Endometrial microvascular endothelial cells (primary cell): Measurements from ENCODE around the gene IQGAP2. TPM values are rescaled to one million over a fixed set of nuclear protein-coding genes. Genes with fewer than 3 reads are reported as not detected.
"Not testable (repeated sequence)": the region's sequence is repeated elsewhere in the genome, so short reads cannot be mapped to it uniquely, and the experiment has no call there.

Experiments used
- in situ Hi-C: cut with HindIII; loops from 2 replicates; pipeline ENCODE4 v1.10.0; 2017; ENCODE audit warnings: low sequenced_read_pairs, low pct_unique_long_range_greater_than_20kb; ENCODE audit errors: inconsistent ontology term
- total RNA-seq: library from RNA; depleted of rRNA; stranded (reverse); fragments of >200 nt; gene quantifications from one replicate; pipeline ENCODE4 v1.2.3, GENCODE V29; 2015; ENCODE audit errors: inconsistent ontology term

The IQGAP2 gene
- total RNA-seq, 1 donor from 2014 or later: 0.09 TPM

GRCh38 chr5:76729373-76730290 is 326.5 kb downstream of the IQGAP2 start:
- in situ Hi-C loops: no loop called here

- in situ Hi-C loops: no loop called here
Measured at GRCh38 chr5:76732405-76733048, 329.4 kb downstream of the IQGAP2 start.

- in situ Hi-C loops: no loop called here
Measured at GRCh38 chr5:76733049-76733417, 329.9 kb downstream of the IQGAP2 start.

- in situ Hi-C loops: no loop called here
Measured at GRCh38 chr5:76735762-76736545, 332.9 kb downstream of the IQGAP2 start.

GRCh38 chr5:76736679-76737556 is 333.8 kb downstream of the IQGAP2 start:
- in situ Hi-C loops: no loop called here

- in situ Hi-C loops: no loop called here
Measured at GRCh38 chr5:76737846-76738245, 334.8 kb downstream of the IQGAP2 start.

GRCh38 chr5:76741506-76741905 is 338.4 kb downstream of the IQGAP2 start:
- in situ Hi-C loops: not testable (repeated sequence)

GRCh38 chr5:76742583-76742982 is 339.5 kb downstream of the IQGAP2 start:
- in situ Hi-C loops: no loop called here

GRCh38 chr5:76744632-76745031 is 341.5 kb downstream of the IQGAP2 start:
- in situ Hi-C loops: no loop called here

- in situ Hi-C loops: no loop called here
Measured at GRCh38 chr5:76745670-76746069, 342.6 kb downstream of the IQGAP2 start.

GRCh38 chr5:76746677-76747076 is 343.6 kb downstream of the IQGAP2 start:
- in situ Hi-C loops: no loop called here

- in situ Hi-C loops: no loop called here
Measured at GRCh38 chr5:76747706-76748105, 344.6 kb downstream of the IQGAP2 start.

- in situ Hi-C loops: no loop called here
Measured at GRCh38 chr5:76751291-76751690, 348.2 kb downstream of the IQGAP2 start.

- in situ Hi-C loops: no loop called here
Measured at GRCh38 chr5:76754668-76755078, 351.6 kb downstream of the IQGAP2 start.

GRCh38 chr5:76755779-76756637 is 352.9 kb downstream of the IQGAP2 start:
- in situ Hi-C loops: no loop called here

GRCh38 chr5:76757049-76757448 is 354.0 kb downstream of the IQGAP2 start:
- in situ Hi-C loops: no loop called here
